Measurements from ENCODE around the gene NIPAL4. TPM values are rescaled to one million over a fixed set of nuclear protein-coding genes. Genes with fewer than 3 reads are reported as not detected.

Gene NIPAL4
- total RNA-seq, 4 donors from 2014 or later = 0.14 to 0.43 TPM; not detected in 2

GRCh38 chr5:157509093-157509492 lies 49.1 kb downstream of the NIPAL4 start:
- DNase-seq = no peak
- Histone ChIP-seq H3K9me3 (no peaks in the 10 kb centered on the region), H3K36me3 (no peaks in the 10 kb centered on the region), H3K27me3 (no peaks in the 10 kb centered on the region), H3K4me1 (no peaks in the 10 kb centered on the region), H3K27ac (no peak overlapping the region), H3K4me3 (no peak overlapping the region)
- TF ChIP-seq CTCF (IDR thresholded peaks at IDR 0.05) (no peak), POLR2A (IDR thresholded peaks at IDR 0.05) (no peak)
- intact Hi-C loops (cut with DNase I; ENCODE audit: low total_unique reads) = no loop called here

GRCh38 chr5:157509587-157509986 lies 49.6 kb downstream of the NIPAL4 start:
- Histone ChIP-seq H3K27me3 (no peaks in the 10 kb centered on the region), H3K4me1 (no peaks in the 10 kb centered on the region), H3K9me3 (no peaks in the 10 kb centered on the region), H3K4me3 (no peak overlapping the region), H3K36me3 (no peaks in the 10 kb centered on the region), H3K27ac (no peak overlapping the region)
- no peak for DNase-seq
- intact Hi-C loops (cut with DNase I; ENCODE audit: low total_unique reads) = no loop called here
- no peak for TF ChIP-seq CTCF (IDR thresholded peaks at IDR 0.05)
- no peak for TF ChIP-seq POLR2A (IDR thresholded peaks at IDR 0.05)

GRCh38 chr5:157510682-157511081 lies 50.7 kb downstream of the NIPAL4 start:
- H3K4me1 ChIP-seq = peaks cover 0 to 4% of the 10 kb centered on the region in 2 donors
- no peaks in the 10 kb centered on the region for H3K27me3 ChIP-seq
- no peak overlapping the region for H3K4me3 ChIP-seq
- intact Hi-C loops (cut with DNase I; ENCODE audit: low total_unique reads) = loop anchor here (10.0 kb wide), 1 partner anchor 64 kb away; the partner anchor contains the start of gene ADAM19
- TF ChIP-seq POLR2A (IDR thresholded peaks at IDR 0.05) (no peak), CTCF (IDR thresholded peaks at IDR 0.05) (no peak)
- H3K9me3 ChIP-seq = no peaks in the 10 kb centered on the region
- H3K36me3 ChIP-seq = no peaks in the 10 kb centered on the region
- DNase-seq = no peak
- H3K27ac ChIP-seq = peak overlapping the region; percentile 77 to 81

- TF ChIP-seq CTCF (IDR thresholded peaks at IDR 0.05) (no peak), POLR2A (IDR thresholded peaks at IDR 0.05) (no peak)
- peak; percentile 95 to 98 for DNase-seq
- no peaks in the 10 kb centered on the region for H3K9me3 ChIP-seq
- H3K4me1 ChIP-seq = peaks cover 0 to 11% of the 10 kb centered on the region in 2 donors
- intact Hi-C loops (cut with DNase I; ENCODE audit: low total_unique reads) = loop anchor here (10.0 kb wide), 1 partner anchor 63 kb away; the partner anchor contains the start of gene ADAM19
- H3K36me3 ChIP-seq = no peaks in the 10 kb centered on the region
- H3K4me3 ChIP-seq = no peak overlapping the region
- peak overlapping the region; percentile 77 to 81 for H3K27ac ChIP-seq
- H3K27me3 ChIP-seq = no peaks in the 10 kb centered on the region
These were observed 51.9 kb downstream of the NIPAL4 start for GRCh38 chr5:157511651-157512644.

GRCh38 chr5:157513182-157513581 lies 53.2 kb downstream of the NIPAL4 start:
- no peak for TF ChIP-seq CTCF (IDR thresholded peaks at IDR 0.05)
- TF ChIP-seq POLR2A (IDR thresholded peaks at IDR 0.05) = no peak
- Histone ChIP-seq H3K27ac (peak overlapping the region in 1 of 2 donors; percentile 81), H3K4me1 (peaks cover 0 to 11% of the 10 kb centered on the region in 2 donors), H3K4me3 (no peak overlapping the region), H3K36me3 (no peaks in the 10 kb centered on the region), H3K27me3 (no peaks in the 10 kb centered on the region), H3K9me3 (no peaks in the 10 kb centered on the region)
- intact Hi-C loops (cut with DNase I; ENCODE audit: low total_unique reads) = loop anchor here (10.0 kb wide), 1 partner anchor 62 kb away; the partner anchor contains the start of gene ADAM19
- DNase-seq = peak in 1 of 2 donors; percentile 24
